ENCODE results near the gene METAP1D.

DNA sequence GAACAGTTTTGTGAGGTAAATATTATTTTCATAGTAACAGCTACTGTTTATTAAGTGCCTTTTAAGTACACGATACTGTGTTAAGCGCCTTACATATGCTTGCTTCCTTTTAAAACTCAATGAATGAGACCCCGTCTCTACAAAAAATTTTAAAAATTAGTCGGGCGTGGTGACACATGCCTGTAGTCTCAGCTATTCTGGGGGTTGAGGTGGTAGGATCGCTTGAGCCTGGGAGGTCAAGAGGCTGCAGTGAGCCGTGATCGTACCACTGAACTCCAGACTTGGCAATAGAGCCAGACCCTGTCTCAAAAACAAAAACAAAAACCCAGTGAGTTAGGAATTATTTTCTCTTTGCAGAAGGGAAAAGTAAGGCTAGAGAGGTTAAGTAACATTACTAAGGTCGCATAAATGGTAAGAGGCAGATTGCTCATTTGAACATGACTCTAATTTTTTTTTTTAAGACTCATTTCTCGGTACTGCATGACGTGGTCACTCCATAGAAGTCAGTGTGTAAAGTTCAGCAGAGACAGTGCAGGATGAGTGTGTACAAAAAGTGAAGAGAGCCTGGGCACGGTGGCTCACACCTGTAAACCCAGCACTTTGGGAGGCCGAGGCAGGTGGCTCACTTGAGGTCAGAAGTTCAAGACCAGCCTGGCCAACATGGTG lies 1.1 kb downstream of the METAP1D start:
- TF ChIP-seq POLR2A (IDR thresholded peaks at IDR 0.05; ENCODE audit: borderline replicate concordance, extremely low read depth, insufficient read depth, insufficient read length) (no peak), SP1 (IDR thresholded peaks at IDR 0.05; ENCODE audit: low read depth) (no peak), EZH2 (IDR thresholded peaks at IDR 0.05) (no peak), POLR2AphosphoS5 (IDR thresholded peaks at IDR 0.05; ENCODE audit: low read depth, low read length) (no peak), EGR1 (IDR thresholded peaks at IDR 0.05; ENCODE audit: low read depth) (no peak), RAD21 (IDR thresholded peaks at IDR 0.05; ENCODE audit: low read depth) (no peak)
- TF ChIP-seq, protein P1, sequence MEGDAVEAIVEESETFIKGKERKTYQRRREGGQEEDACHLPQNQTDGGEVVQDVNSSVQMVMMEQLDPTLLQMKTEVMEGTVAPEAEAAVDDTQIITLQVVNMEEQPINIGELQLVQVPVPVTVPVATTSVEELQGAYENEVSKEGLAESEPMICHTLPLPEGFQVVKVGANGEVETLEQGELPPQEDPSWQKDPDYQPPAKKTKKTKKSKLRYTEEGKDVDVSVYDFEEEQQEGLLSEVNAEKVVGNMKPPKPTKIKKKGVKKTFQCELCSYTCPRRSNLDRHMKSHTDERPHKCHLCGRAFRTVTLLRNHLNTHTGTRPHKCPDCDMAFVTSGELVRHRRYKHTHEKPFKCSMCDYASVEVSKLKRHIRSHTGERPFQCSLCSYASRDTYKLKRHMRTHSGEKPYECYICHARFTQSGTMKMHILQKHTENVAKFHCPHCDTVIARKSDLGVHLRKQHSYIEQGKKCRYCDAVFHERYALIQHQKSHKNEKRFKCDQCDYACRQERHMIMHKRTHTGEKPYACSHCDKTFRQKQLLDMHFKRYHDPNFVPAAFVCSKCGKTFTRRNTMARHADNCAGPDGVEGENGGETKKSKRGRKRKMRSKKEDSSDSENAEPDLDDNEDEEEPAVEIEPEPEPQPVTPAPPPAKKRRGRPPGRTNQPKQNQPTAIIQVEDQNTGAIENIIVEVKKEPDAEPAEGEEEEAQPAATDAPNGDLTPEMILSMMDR (IDR thresholded peaks at IDR 0.05 in 2 of 3, conservative IDR thresholded peaks at IDR 0.05 in 1 of 3; ENCODE audit: borderline replicate concordance in 1 of 3, insufficient read depth in 1 of 3, low read depth in 2 of 3, low read length in 2 of 3): no peak
- TF ChIP-seq, protein P2, sequence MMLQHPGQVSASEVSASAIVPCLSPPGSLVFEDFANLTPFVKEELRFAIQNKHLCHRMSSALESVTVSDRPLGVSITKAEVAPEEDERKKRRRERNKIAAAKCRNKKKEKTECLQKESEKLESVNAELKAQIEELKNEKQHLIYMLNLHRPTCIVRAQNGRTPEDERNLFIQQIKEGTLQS (IDR thresholded peaks at IDR 0.05): no peak

Measured in HCT116 (cell line).